Measurements from ENCODE around the gene LRRC41. TPM values are rescaled to one million over a fixed set of nuclear protein-coding genes. Genes with fewer than 3 reads are reported as not detected.

The LRRC41 gene
- total and polyA plus RNA-seq, 8 donors: 19.8 to 31.3 (median 26.2) TPM

GRCh38 chr1:46343705-46344104 lies 40.3 kb upstream of the LRRC41 start:
- no peak overlapping the region for H3K4me3 ChIP-seq
- DNase-seq (no peak), FAIRE-seq (no peak), ATAC-seq (no peak)
- H3K4me1 ChIP-seq: peaks cover 0 to 9% (median 0%) of the 10 kb centered on the region in 3 donors
- WGBS, 2 donors: 74 to 80% methylated on average over 4 of the region's 4 CpGs
- TF ChIP-seq, protein P1, sequence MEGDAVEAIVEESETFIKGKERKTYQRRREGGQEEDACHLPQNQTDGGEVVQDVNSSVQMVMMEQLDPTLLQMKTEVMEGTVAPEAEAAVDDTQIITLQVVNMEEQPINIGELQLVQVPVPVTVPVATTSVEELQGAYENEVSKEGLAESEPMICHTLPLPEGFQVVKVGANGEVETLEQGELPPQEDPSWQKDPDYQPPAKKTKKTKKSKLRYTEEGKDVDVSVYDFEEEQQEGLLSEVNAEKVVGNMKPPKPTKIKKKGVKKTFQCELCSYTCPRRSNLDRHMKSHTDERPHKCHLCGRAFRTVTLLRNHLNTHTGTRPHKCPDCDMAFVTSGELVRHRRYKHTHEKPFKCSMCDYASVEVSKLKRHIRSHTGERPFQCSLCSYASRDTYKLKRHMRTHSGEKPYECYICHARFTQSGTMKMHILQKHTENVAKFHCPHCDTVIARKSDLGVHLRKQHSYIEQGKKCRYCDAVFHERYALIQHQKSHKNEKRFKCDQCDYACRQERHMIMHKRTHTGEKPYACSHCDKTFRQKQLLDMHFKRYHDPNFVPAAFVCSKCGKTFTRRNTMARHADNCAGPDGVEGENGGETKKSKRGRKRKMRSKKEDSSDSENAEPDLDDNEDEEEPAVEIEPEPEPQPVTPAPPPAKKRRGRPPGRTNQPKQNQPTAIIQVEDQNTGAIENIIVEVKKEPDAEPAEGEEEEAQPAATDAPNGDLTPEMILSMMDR (IDR thresholded peaks at IDR 0.05): no peak
- H3K27ac ChIP-seq: no peak overlapping the region
- peaks cover 0 to 23% (median 4%) of the 10 kb centered on the region in 3 donors for H3K36me3 ChIP-seq
- H3K27me3 ChIP-seq: no peaks in the 10 kb centered on the region
- intact Hi-C loops (cut with DNase I): loop anchor here in 1 of 3 donors (10.0 kb wide), 1 partner anchor 99 kb away; the partner anchor contains the start of gene RAD54L
- no peaks in the 10 kb centered on the region for H3K9me3 ChIP-seq

DNA sequence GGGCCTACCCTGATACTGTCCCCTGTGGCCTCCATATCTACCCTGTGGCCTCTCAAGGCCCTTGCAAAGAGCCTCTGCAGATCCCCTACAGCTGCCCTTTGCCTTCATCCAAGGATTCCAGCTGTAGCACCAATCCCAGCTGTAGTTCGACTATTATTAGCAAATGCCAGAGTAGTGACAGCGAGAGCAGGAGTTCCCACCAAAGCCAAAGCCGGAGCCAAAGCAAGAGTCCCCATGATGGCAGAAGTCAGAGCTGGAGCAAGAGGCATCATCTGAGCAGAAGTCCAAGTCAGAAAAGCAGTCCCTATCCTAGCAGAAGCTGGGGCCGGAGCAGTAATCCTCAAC lies 39.9 kb upstream of the LRRC41 start:
- FAIRE-seq: no peak
- Histone ChIP-seq H3K36me3 (peaks cover 0 to 23% (median 4%) of the 10 kb centered on the region in 3 donors), H3K9me3 (no peaks in the 10 kb centered on the region), H3K4me3 (no peak overlapping the region), H3K27me3 (no peaks in the 10 kb centered on the region), H3K27ac (no peak overlapping the region), H3K4me1 (peaks cover 0 to 9% (median 0%) of the 10 kb centered on the region in 3 donors)
- intact Hi-C loops (cut with DNase I): loop anchor here in 1 of 3 donors (10.0 kb wide), 1 partner anchor 99 kb away; the partner anchor contains the start of gene RAD54L
- WGBS, 2 donors: 91 to 92% methylated on average over 4 of the region's 4 CpGs
- no peak for DNase-seq
- TF ChIP-seq, protein P1 (IDR thresholded peaks at IDR 0.05): no peak
- ATAC-seq: no peak

- H3K4me1 ChIP-seq: peaks cover 0 to 9% (median 0%) of the 10 kb centered on the region in 3 donors
- peaks cover 0 to 23% (median 4%) of the 10 kb centered on the region in 3 donors for H3K36me3 ChIP-seq
- no peaks in the 10 kb centered on the region for H3K27me3 ChIP-seq
- intact Hi-C loops (cut with DNase I): loop anchor here in 1 of 3 donors (10.0 kb wide), 1 partner anchor 98 kb away; the partner anchor contains the start of gene RAD54L
- no peak for DNase-seq
- 77 to 91% methylated on average over 8 of the region's 8 CpGs for WGBS, 2 donors
- no peak for FAIRE-seq
- no peaks in the 10 kb centered on the region for H3K9me3 ChIP-seq
- H3K4me3 ChIP-seq: no peak overlapping the region
- TF ChIP-seq, protein P1 (IDR thresholded peaks at IDR 0.05): no peak
- ATAC-seq: no peak
- H3K27ac ChIP-seq: no peak overlapping the region
Measured at GRCh38 chr1:46342677-46343350, 39.4 kb upstream of the LRRC41 start.

- H3K9me3 ChIP-seq: no peaks in the 10 kb centered on the region
- FAIRE-seq: no peak
- ATAC-seq: no peak
- intact Hi-C loops (cut with DNase I): loop anchor here in 1 of 3 donors (10.0 kb wide), 1 partner anchor 97 kb away; the partner anchor contains the start of gene RAD54L
- H3K4me3 ChIP-seq: peak overlapping the region in 1 of 4 donors; percentile 79
- H3K4me1 ChIP-seq: peaks cover 0 to 9% (median 0%) of the 10 kb centered on the region in 3 donors
- no peaks in the 10 kb centered on the region for H3K27me3 ChIP-seq
- peaks cover 0 to 20% (median 4%) of the 10 kb centered on the region in 3 donors for H3K36me3 ChIP-seq
- no peak for DNase-seq
- TF ChIP-seq, protein P1 (IDR thresholded peaks at IDR 0.05): no peak
- no peak overlapping the region for H3K27ac ChIP-seq
- 89 to 91% methylated on average over 6 of the region's 6 CpGs for WGBS, 2 donors
Measured at GRCh38 chr1:46342084-46342656, 38.8 kb upstream of the LRRC41 start.

Data from pancreas (tissue), 10 donors.